K562 (cell line): ENCODE results near the gene ABCA7. TPM values are rescaled to one million over a fixed set of nuclear protein-coding genes. Genes with fewer than 3 reads are reported as not detected.

Source experiments
- ARHGAP35 ChIP-seq: fragments of 450-650 bp; IDR thresholded peaks from 2 replicates; pipeline ENCODE4 v1.6.1; 2018; ENCODE audit not compliant: partially characterized antibody
- CTBP1 ChIP-seq: fragments of 450-650 bp; IDR thresholded peaks from 2 replicates; pipeline ENCODE4 v1.6.1; 2016; ENCODE audit warnings: borderline replicate concordance
- GABPB1 ChIP-seq: sonication (generic); formaldehyde crosslinking; IDR thresholded peaks from 2 replicates; pipeline ENCODE4 v1.8.0; 2022; ENCODE audit warnings: mild to moderate bottlenecking, missing genetic modification reagents
- PTTG1 ChIP-seq: fragments of 450-650 bp; IDR thresholded peaks from 2 replicates; pipeline ENCODE4 v1.6.1; 2016; ENCODE audit warnings: low read depth, mild to moderate bottlenecking, missing genetic modification characterization, missing compliant biosample characterization
- RBM15 ChIP-seq: fragments of 200-400 bp; formaldehyde crosslinking; IDR thresholded peaks from 2 replicates; pipeline ENCODE4 v1.6.1; 2018; ENCODE audit warnings: mild to moderate bottlenecking, low read length, moderate library complexity; ENCODE audit not compliant: insufficient read depth
- SETDB1 ChIP-seq: IDR thresholded peaks from one replicate; pipeline ENCODE4 v1.6.1; 2012; ENCODE audit warnings: low read length, control low read depth, inconsistent platforms
- ZNF143 ChIP-seq: sonication (generic); formaldehyde crosslinking; IDR thresholded peaks from 2 replicates; pipeline ENCODE4 v1.9.0; 2022; ENCODE audit warnings: mild to moderate bottlenecking, missing genetic modification reagents
- ZNF263 ChIP-seq: sonication (generic); formaldehyde crosslinking; IDR thresholded peaks from 2 replicates; pipeline ENCODE4 v1.8.0; 2022; ENCODE audit warnings: mild to moderate bottlenecking, missing genetic modification reagents, borderline replicate concordance
- ZNF444 ChIP-seq: fragments of 250-450 bp; sonication (Bioruptor Pico); IDR thresholded peaks from 2 replicates; pipeline ENCODE4 v1.4.0; 2020; ENCODE audit warnings: mild to moderate bottlenecking, moderate library complexity
- ZNF589 ChIP-seq: fragments of 200-800 bp; sonication (Bioruptor generic); IDR thresholded peaks from 2 replicates; pipeline ENCODE4 v1.6.1; 2016; ENCODE audit warnings: low read depth, missing genetic modification characterization, missing compliant biosample characterization
- ZNF699 ChIP-seq: fragments of 250-450 bp; sonication (Bioruptor Pico); IDR thresholded peaks from 2 replicates; pipeline ENCODE4 v1.8.0; 2021; ENCODE audit warnings: mild to moderate bottlenecking, moderate library complexity; ENCODE audit not compliant: insufficient replicate concordance
- ZNF766 ChIP-seq: fragments of 200-800 bp; sonication (Bioruptor generic); conservative IDR thresholded peaks from 2 replicates; pipeline ENCODE4 v1.6.1; 2016; ENCODE audit warnings: missing genetic modification characterization, missing compliant biosample characterization
- polyA plus RNA-seq, 8 experiments: library from polyadenylated mRNA; depleted of rRNA in 4 of 8; stranded (reverse) in 5 of 8; unstranded in 3 of 8; fragments of >200 nt; fragmentation: Nextera tagmentation in 2 of 8; fragmentation: Illumina TruSeq in 1 of 8; extraction: Ambion mirVana in 2 of 8; extraction: Trizol in 1 of 8; gene quantifications; 2 replicates each; pipeline versions ENCODE4 v1.2.1 to v1.2.3, GENCODE V29; 2011 to 2014; ENCODE audit warnings: inconsistent platforms in 1 of 8, missing spikeins in 1 of 8
- total RNA-seq, 7 experiments: library from RNA; depleted of rRNA in 6 of 7; stranded (reverse); fragments of >200 nt in 6 of 7; fragmentation: Illumina TruSeq in 2 of 7; extraction: Trizol in 2 of 7; gene quantifications; 2 replicates each; pipeline versions ENCODE4 v1.2.1 to v1.2.3, GENCODE V29; 2011 to 2021; ENCODE audit warnings: low replicate concordance in 1 of 7
- TF ChIP-seq, protein P1 (sequence below): sonication (generic); formaldehyde crosslinking; IDR thresholded peaks from 2 replicates; pipeline ENCODE4 v1.8.0; 2023; ENCODE audit warnings: mild to moderate bottlenecking, missing genetic modification reagents
- TF ChIP-seq, protein P2 (sequence below), 2 experiments: fragments of 450-650 bp; conservative IDR thresholded peaks; 2 replicates each; pipeline ENCODE4 v1.6.1; 2017; ENCODE audit warnings: mild to moderate bottlenecking in 2 of 2, moderate library complexity in 2 of 2
- TF ChIP-seq, protein P3 (sequence below): sonication (generic); formaldehyde crosslinking; IDR thresholded peaks from 2 replicates; pipeline ENCODE4 v1.8.1; 2023; ENCODE audit warnings: mild to moderate bottlenecking, missing genetic modification reagents
- TF ChIP-seq, protein P4 (sequence below): sonication (generic); formaldehyde crosslinking; IDR thresholded peaks from 2 replicates; pipeline ENCODE4 v1.8.1; 2023; ENCODE audit warnings: mild to moderate bottlenecking, missing genetic modification reagents

The ABCA7 gene
- total and polyA plus RNA-seq, 9 of the 15 experiments (the other 6 are each of a cell fraction or from before 2014, with no cell fraction given), result 2.3 to 96.1 (median 31.2) TPM

DNA sequence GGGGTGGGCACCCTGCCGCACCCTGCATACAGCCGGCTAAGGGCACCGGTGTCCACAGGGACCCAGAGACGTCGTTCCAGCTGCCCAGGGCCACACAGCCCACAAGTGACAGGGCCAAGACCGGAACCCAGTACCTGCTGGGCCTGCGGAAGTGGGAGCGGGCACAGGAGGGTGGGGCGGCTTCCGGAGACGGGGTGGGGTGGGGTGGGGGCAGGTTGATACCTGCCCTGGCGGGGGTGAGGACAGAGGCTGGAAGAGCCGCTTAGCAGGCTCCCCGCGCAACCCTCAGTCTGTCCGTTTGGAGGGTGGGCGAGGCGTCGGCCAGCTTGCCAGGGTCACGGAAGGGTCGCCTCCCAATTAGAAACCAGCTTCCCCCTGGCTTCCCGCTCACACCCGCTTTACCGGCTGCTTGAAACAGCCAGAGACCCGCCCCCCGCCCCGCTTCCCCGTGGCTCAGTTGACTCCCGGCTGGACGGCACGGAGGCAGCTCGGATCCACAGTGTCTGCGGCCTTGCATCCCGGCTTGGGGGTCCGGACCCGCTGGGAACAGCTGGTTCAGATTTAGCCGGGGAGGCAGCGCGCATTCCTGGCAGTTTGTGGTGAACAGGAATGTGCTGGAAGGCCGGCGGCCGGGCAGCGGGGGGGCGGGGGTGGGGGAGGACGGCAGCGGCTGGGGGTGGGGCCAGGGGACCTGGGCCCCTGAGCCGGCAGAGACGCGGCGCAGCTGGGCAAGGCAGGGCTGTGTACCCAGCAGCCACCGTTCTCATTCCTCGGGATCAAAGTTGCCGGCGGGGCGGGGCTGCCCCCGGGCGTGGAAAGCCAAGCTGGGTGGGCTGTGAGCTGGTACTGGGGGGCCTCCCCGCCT, 11.6 kb upstream of the ABCA7 start (continued):
- TF ChIP-seq, protein P1, sequence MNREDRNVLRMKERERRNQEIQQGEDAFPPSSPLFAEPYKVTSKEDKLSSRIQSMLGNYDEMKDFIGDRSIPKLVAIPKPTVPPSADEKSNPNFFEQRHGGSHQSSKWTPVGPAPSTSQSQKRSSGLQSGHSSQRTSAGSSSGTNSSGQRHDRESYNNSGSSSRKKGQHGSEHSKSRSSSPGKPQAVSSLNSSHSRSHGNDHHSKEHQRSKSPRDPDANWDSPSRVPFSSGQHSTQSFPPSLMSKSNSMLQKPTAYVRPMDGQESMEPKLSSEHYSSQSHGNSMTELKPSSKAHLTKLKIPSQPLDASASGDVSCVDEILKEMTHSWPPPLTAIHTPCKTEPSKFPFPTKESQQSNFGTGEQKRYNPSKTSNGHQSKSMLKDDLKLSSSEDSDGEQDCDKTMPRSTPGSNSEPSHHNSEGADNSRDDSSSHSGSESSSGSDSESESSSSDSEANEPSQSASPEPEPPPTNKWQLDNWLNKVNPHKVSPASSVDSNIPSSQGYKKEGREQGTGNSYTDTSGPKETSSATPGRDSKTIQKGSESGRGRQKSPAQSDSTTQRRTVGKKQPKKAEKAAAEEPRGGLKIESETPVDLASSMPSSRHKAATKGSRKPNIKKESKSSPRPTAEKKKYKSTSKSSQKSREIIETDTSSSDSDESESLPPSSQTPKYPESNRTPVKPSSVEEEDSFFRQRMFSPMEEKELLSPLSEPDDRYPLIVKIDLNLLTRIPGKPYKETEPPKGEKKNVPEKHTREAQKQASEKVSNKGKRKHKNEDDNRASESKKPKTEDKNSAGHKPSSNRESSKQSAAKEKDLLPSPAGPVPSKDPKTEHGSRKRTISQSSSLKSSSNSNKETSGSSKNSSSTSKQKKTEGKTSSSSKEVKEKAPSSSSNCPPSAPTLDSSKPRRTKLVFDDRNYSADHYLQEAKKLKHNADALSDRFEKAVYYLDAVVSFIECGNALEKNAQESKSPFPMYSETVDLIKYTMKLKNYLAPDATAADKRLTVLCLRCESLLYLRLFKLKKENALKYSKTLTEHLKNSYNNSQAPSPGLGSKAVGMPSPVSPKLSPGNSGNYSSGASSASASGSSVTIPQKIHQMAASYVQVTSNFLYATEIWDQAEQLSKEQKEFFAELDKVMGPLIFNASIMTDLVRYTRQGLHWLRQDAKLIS, result no peak
- TF ChIP-seq SETDB1 (no peak), GABPB1 (CRISPR knock-in tag) (no peak; the same call in 1 of the 2 replicates), ZNF444 (CRISPR knock-in tag) (no peak), ZNF143 (CRISPR knock-in tag) (no peak), ZNF699 (CRISPR knock-in tag) (no peak), PTTG1 (tag) (no peak), ARHGAP35 (no peak), CTBP1 (no peak), ZNF263 (no peak), RBM15 (no peak), ZNF766 (CRISPR knock-in tag) (no peak), ZNF589 (CRISPR knock-in tag) (no peak)
- TF ChIP-seq, protein P2, sequence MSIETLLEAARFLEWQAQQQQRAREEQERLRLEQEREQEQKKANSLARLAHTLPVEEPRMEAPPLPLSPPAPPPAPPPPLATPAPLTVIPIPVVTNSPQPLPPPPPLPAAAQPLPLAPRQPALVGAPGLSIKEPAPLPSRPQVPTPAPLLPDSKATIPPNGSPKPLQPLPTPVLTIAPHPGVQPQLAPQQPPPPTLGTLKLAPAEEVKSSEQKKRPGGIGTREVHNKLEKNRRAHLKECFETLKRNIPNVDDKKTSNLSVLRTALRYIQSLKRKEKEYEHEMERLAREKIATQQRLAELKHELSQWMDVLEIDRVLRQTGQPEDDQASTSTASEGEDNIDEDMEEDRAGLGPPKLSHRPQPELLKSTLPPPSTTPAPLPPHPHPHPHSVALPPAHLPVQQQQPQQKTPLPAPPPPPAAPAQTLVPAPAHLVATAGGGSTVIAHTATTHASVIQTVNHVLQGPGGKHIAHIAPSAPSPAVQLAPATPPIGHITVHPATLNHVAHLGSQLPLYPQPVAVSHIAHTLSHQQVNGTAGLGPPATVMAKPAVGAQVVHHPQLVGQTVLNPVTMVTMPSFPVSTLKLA (conservative IDR thresholded peaks at IDR 0.05), result peak in 1 of 2 experiments; percentile 65; a peak in 2 of 4 replicates
- TF ChIP-seq, protein P3, sequence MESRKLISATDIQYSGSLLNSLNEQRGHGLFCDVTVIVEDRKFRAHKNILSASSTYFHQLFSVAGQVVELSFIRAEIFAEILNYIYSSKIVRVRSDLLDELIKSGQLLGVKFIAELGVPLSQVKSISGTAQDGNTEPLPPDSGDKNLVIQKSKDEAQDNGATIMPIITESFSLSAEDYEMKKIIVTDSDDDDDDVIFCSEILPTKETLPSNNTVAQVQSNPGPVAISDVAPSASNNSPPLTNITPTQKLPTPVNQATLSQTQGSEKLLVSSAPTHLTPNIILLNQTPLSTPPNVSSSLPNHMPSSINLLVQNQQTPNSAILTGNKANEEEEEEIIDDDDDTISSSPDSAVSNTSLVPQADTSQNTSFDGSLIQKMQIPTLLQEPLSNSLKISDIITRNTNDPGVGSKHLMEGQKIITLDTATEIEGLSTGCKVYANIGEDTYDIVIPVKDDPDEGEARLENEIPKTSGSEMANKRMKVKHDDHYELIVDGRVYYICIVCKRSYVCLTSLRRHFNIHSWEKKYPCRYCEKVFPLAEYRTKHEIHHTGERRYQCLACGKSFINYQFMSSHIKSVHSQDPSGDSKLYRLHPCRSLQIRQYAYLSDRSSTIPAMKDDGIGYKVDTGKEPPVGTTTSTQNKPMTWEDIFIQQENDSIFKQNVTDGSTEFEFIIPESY, result no peak
- TF ChIP-seq, protein P4, sequence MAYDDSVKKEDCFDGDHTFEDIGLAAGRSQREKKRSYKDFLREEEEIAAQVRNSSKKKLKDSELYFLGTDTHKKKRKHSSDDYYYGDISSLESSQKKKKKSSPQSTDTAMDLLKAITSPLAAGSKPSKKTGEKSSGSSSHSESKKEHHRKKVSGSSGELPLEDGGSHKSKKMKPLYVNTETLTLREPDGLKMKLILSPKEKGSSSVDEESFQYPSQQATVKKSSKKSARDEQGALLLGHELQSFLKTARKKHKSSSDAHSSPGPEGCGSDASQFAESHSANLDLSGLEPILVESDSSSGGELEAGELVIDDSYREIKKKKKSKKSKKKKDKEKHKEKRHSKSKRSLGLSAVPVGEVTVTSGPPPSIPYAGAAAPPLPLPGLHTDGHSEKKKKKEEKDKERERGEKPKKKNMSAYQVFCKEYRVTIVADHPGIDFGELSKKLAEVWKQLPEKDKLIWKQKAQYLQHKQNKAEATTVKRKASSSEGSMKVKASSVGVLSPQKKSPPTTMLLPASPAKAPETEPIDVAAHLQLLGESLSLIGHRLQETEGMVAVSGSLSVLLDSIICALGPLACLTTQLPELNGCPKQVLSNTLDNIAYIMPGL (CRISPR knock-in tag), result no peak
